ENCODE measurements around the gene MT1G. TPM values are rescaled to one million over a fixed set of nuclear protein-coding genes. Genes with fewer than 3 reads are reported as not detected.

Gene MT1G
- total RNA-seq, 1 experiment from 2014 or later = not detected

DNA sequence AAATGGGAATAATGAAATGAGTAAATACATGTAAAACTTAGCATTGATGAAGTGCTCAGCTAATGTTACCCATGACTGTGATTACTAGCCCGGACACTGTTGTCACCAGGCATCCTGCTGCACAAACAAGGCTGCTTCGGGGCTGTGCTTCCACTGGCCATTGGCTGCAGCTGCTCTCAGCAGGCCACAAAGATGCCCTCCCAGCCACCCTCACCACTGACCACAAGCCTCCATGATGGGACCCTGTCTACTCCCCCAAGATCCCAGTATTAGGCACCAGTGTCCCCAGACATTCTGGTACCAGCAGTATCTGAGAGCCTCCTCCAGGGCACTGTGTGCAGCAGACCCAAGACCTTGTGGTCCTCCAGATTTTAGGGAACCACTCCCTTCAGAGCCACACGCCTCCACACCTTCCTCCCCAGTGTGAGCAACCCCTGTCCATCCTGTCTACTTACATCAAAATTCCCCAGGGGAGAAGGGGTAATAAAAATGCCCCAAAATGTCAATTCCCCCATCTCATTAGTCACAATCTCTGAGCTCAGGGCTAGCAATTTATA lies 42.4 kb upstream of the MT1G start:
- Histone ChIP-seq H3K9ac (ENCODE audit: low read length) (no peak overlapping the region), H4K20me1 (ENCODE audit: low read length) (no peaks in the 10 kb centered on the region), H3F3A (ENCODE audit: low read length, unreplicated experiment) (no peaks in the 10 kb centered on the region), H2AFZ (ENCODE audit: low read length) (no peak overlapping the region), H3K9me3 (ENCODE audit: low read length) (no peaks in the 10 kb centered on the region), H3K27ac (ENCODE audit: low read length) (no peak overlapping the region), H3K79me2 (ENCODE audit: low read length) (no peaks in the 10 kb centered on the region), H3K4me3 (ENCODE audit: low read length) (no peak overlapping the region), H3K36me3 (ENCODE audit: low read depth, low read length) (no peaks in the 10 kb centered on the region), H3K4me1 (ENCODE audit: insufficient read depth, low read length) (no peaks in the 10 kb centered on the region), H3K4me2 (ENCODE audit: low read length) (no peak overlapping the region), H3K9me2 (replicated peaks; ENCODE audit: low read length) (no peaks in the 10 kb centered on the region), H3K27me3 (ENCODE audit: low read length) (no peaks in the 10 kb centered on the region)
- ChIA-PET CTCF (no interaction called here), POLR2A (ENCODE audit: unreplicated experiment) (no interaction called here)
- intact Hi-C loops (cut with micrococcal nuclease) = no loop called here
- DNase-seq (no peak), ATAC-seq (no peak)
- TF ChIP-seq EZH2 (IDR thresholded peaks at IDR 0.05; ENCODE audit: low read length, unreplicated experiment) (no peak), EZH2phosphoT487 (IDR thresholded peaks at IDR 0.05; ENCODE audit: borderline replicate concordance, low read length) (no peak)
- TF ChIP-seq, protein P1, sequence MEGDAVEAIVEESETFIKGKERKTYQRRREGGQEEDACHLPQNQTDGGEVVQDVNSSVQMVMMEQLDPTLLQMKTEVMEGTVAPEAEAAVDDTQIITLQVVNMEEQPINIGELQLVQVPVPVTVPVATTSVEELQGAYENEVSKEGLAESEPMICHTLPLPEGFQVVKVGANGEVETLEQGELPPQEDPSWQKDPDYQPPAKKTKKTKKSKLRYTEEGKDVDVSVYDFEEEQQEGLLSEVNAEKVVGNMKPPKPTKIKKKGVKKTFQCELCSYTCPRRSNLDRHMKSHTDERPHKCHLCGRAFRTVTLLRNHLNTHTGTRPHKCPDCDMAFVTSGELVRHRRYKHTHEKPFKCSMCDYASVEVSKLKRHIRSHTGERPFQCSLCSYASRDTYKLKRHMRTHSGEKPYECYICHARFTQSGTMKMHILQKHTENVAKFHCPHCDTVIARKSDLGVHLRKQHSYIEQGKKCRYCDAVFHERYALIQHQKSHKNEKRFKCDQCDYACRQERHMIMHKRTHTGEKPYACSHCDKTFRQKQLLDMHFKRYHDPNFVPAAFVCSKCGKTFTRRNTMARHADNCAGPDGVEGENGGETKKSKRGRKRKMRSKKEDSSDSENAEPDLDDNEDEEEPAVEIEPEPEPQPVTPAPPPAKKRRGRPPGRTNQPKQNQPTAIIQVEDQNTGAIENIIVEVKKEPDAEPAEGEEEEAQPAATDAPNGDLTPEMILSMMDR (conservative IDR thresholded peaks at IDR 0.05; ENCODE audit: low read depth, low read length) = no peak
- BruUV-seq (replicated peaks) = no TSS peak

DNA sequence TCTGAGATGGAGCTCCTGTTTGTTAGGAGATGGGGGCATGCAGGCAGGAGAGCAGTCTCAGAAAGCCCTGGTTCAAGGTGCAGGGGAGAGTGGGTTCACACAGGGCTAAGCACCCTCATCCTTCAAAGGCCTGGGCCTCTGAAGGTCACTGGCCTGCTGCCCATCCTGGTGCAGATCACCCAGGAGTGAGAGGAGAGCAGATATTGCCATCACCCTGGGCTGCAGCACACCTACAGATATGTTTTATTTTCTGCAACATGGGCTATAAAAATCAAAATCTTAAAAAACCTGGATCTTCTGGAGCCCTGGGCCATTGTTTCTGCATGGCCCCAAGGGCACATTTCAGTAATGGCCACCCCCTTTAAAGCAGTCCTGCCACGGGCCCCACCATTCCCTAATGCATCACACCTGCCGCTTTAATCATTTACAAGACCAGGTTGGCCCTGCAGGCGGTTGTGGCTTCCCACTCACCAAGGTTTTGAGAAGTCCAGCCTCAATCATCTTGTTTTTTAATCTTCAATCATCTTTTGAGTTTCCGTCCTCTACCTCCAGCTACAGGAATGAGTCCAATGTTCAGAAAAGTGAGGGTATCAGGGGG lies 41.7 kb upstream of the MT1G start:
- H3K36me3 ChIP-seq (ENCODE audit: low read depth, low read length) = no peaks in the 10 kb centered on the region
- no peaks in the 10 kb centered on the region for H3K4me1 ChIP-seq (ENCODE audit: insufficient read depth, low read length)
- no peaks in the 10 kb centered on the region for H3K9me3 ChIP-seq (ENCODE audit: low read length)
- DNase-seq = no peak
- ATAC-seq = no peak
- H3K27ac ChIP-seq (ENCODE audit: low read length) = no peak overlapping the region
- H3K4me2 ChIP-seq (ENCODE audit: low read length) = no peak overlapping the region
- no peaks in the 10 kb centered on the region for H4K20me1 ChIP-seq (ENCODE audit: low read length)
- H3K9me2 ChIP-seq (replicated peaks; ENCODE audit: low read length) = no peaks in the 10 kb centered on the region
- H3K79me2 ChIP-seq (ENCODE audit: low read length) = no peaks in the 10 kb centered on the region
- no peak overlapping the region for H2AFZ ChIP-seq (ENCODE audit: low read length)
- H3K4me3 ChIP-seq (ENCODE audit: low read length) = no peak overlapping the region
- no peaks in the 10 kb centered on the region for H3K27me3 ChIP-seq (ENCODE audit: low read length)
- ChIA-PET CTCF (no interaction called here), POLR2A (ENCODE audit: unreplicated experiment) (no interaction called here)
- H3F3A ChIP-seq (ENCODE audit: low read length, unreplicated experiment) = no peaks in the 10 kb centered on the region
- TF ChIP-seq, protein P1 (conservative IDR thresholded peaks at IDR 0.05; ENCODE audit: low read depth, low read length) = no peak
- TF ChIP-seq EZH2phosphoT487 (IDR thresholded peaks at IDR 0.05; ENCODE audit: borderline replicate concordance, low read length) (no peak), EZH2 (IDR thresholded peaks at IDR 0.05; ENCODE audit: low read length, unreplicated experiment) (no peak)
- intact Hi-C loops (cut with micrococcal nuclease) = no loop called here
- no TSS peak for BruUV-seq (replicated peaks)
- H3K9ac ChIP-seq (ENCODE audit: low read length) = no peak overlapping the region
